ENCODE measurements around the gene KCMF1. TPM values are rescaled to one million over a fixed set of nuclear protein-coding genes. Genes with fewer than 3 reads are reported as not detected.
"Not testable (repeated sequence)": the region's sequence is repeated elsewhere in the genome, so short reads cannot be mapped to it uniquely, and the experiment has no call there.

KCMF1 gene
- total RNA-seq, 2 donors from 2014 or later, result 40.6 to 46.7 TPM

DNA sequence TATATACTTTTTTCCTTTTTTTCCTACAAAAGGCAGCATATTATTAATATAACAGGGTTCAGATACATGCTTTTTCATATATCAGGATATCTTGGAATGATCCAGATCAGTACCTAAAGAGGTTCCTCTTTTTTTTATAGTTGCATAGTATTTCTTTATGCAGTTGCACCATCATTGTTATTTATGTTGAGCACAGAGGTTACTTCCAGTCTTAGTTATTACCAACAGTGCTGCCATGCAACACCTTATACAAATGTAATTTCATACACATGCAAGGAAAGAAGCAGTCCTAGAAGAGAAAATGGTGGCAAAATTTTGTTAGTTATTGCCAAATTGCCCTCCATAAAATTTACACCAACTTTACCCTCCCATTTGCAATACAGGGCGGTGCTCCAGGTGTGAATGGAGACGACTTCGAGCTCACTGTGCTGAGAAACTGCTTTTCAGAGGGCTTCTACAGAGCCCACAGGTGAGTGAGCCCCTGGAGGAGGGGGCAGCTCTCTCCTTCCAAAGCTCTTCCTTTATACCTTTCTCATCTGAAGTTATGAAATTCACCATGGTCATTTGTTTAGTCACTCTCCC, 30.0 kb upstream of the KCMF1 start:
- DNase-seq (ENCODE audit: low spot score) (no peak), ATAC-seq (ENCODE audit: insufficient number of reproducible peaks, low FRiP score, low read depth) (no peak)
- Histone ChIP-seq H3K27me3 (replicated peaks; ENCODE audit: insufficient read depth) (no peaks in the 10 kb centered on the region), H3K4me1 (ENCODE audit: control insufficient read depth in 1 of 2, low read depth in 2 of 2) (peaks cover 3 to 7% of the 10 kb centered on the region in 2 donors), H3K27ac (no peak overlapping the region), H3K4me3 (no peak overlapping the region), H3K9me3 (no peaks in the 10 kb centered on the region), H3K36me3 (no peaks in the 10 kb centered on the region)
- TF ChIP-seq CTCF (IDR thresholded peaks at IDR 0.05), result no peak

GRCh38 chr2:84942166-84942565, 28.8 kb upstream of the KCMF1 start:
- no peak for DNase-seq (ENCODE audit: low spot score)
- Histone ChIP-seq H3K36me3 (no peaks in the 10 kb centered on the region), H3K9me3 (no peaks in the 10 kb centered on the region), H3K4me3 (no peak overlapping the region), H3K27me3 (replicated peaks; ENCODE audit: insufficient read depth) (no peaks in the 10 kb centered on the region), H3K4me1 (ENCODE audit: control insufficient read depth in 1 of 2, low read depth in 2 of 2) (peaks cover 3 to 7% of the 10 kb centered on the region in 2 donors), H3K27ac (no peak overlapping the region)
- no peak for TF ChIP-seq CTCF (IDR thresholded peaks at IDR 0.05)
- no peak for ATAC-seq (ENCODE audit: insufficient number of reproducible peaks, low FRiP score, low read depth)

DNA sequence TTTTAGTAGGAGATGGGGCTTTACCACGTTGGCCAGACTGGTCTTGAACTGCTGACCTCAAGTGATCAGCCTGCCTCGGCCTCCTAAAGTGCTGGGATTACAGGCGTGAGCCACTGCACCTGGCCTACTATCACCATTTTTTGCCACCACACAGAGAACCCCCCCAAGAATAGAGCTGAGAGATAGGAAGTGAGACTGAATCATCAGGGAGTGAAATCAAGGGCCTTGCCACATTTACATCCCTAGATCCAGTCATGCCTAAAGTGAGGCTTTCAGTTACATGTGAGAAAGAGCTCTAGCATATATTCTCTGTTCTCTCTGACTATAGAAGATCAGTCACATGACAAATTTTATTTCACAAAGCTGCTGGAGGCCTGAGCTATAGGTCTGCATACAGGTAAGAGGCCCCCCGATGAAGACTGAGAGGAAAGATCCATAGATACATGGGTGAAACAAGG, 28.0 kb upstream of the KCMF1 start:
- no peak overlapping the region for H3K27ac ChIP-seq
- no peak for ATAC-seq (ENCODE audit: insufficient number of reproducible peaks, low FRiP score, low read depth)
- H3K4me1 ChIP-seq (ENCODE audit: control insufficient read depth in 1 of 2, low read depth in 2 of 2), result peaks cover 3 to 7% of the 10 kb centered on the region in 2 donors
- no peak for TF ChIP-seq CTCF (IDR thresholded peaks at IDR 0.05)
- no peak overlapping the region for H3K4me3 ChIP-seq
- no peaks in the 10 kb centered on the region for H3K27me3 ChIP-seq (replicated peaks; ENCODE audit: insufficient read depth)
- H3K9me3 ChIP-seq, result no peaks in the 10 kb centered on the region
- H3K36me3 ChIP-seq, result no peaks in the 10 kb centered on the region
- no peak for DNase-seq (ENCODE audit: low spot score)

DNA sequence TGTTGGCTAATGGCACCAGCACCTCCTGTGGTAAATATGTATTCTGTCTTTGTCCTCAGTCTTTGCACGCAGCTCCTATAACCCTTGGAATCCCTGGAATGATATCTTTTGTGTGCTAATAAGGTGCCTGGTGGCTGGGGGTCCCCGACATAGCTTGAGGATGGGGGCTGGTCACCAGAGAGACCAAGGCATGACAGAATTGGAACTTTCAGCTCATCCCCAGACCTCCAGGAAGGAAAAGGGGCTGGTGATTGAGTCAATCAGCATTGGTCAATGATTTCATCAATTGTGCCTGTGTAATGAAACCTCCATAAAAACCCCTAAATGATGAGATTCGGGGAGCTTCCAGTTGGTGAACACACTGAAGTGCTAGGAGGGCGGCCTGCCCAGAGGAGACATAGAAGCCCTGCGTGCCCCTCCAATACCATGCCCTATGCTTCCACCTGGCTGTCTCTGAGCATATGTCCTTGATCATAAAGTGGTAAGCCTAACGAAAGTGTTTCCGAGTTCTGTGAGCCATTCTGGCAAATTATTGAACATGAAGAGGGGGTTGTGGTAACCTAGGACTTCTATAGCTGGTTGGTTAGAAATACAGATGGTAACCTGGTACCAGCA, 26.6 kb upstream of the KCMF1 start:
- no peaks in the 10 kb centered on the region for H3K36me3 ChIP-seq
- DNase-seq (ENCODE audit: low spot score), result no peak
- H3K4me1 ChIP-seq (ENCODE audit: control insufficient read depth in 1 of 2, low read depth in 2 of 2), result peaks cover 0 to 7% of the 10 kb centered on the region in 2 donors
- no peak for ATAC-seq (ENCODE audit: insufficient number of reproducible peaks, low FRiP score, low read depth)
- H3K4me3 ChIP-seq, result no peak overlapping the region
- no peak overlapping the region for H3K27ac ChIP-seq
- no peak for TF ChIP-seq CTCF (IDR thresholded peaks at IDR 0.05)
- H3K27me3 ChIP-seq (replicated peaks; ENCODE audit: insufficient read depth), result no peaks in the 10 kb centered on the region
- H3K9me3 ChIP-seq, result no peaks in the 10 kb centered on the region

GRCh38 chr2:84945838-84946203, 25.1 kb upstream of the KCMF1 start:
- ATAC-seq (ENCODE audit: insufficient number of reproducible peaks, low FRiP score, low read depth); H3K27ac ChIP-seq; H3K4me3 ChIP-seq; H3K36me3 ChIP-seq; H3K4me1 ChIP-seq (ENCODE audit: control insufficient read depth in 1 of 2, low read depth in 2 of 2); H3K9me3 ChIP-seq; DNase-seq (ENCODE audit: low spot score); H3K27me3 ChIP-seq (replicated peaks; ENCODE audit: insufficient read depth): not testable (repeated sequence)

Data from thoracic aorta (tissue), 2 donors.